Caco-2 (cell line): Measurements from ENCODE around the gene CLK4. TPM values are rescaled to one million over a fixed set of nuclear protein-coding genes. Genes with fewer than 3 reads are reported as not detected.

Source experiments
- BruUV-seq: library from RNA; stranded (reverse); fragments of 400-500 nt; replicated peaks from 2 replicates; lab custom pipeline; 2021; lab: Mats Ljungman, UMichigan
- CTCF ChIA-PET: fragments of 300-600 bp; sonication (Branson Sonifier 250); formaldehyde crosslinking; loops from one replicate; lab custom pipeline; 2022; ENCODE audit warnings: antibody characterized with exemption; lab: Charles Lee
- POLR2A ChIA-PET: fragments of 300-600 bp; sonication (Branson Sonifier 250); formaldehyde crosslinking; loops from one replicate; lab custom pipeline; 2022; ENCODE audit warnings: antibody characterized with exemption; lab: Charles Lee
- DNase-seq, 2 experiments: peaks; one replicate each; pipeline versions ENCODE4 v3.0.0 to v3.0.0-alpha.2; 2020 to 2022
- H3K27me3 ChIP-seq: replicated peaks from 2 replicates; pipeline ENCODE4 v1.6.0; 2011; ENCODE audit warnings: low read length; ENCODE audit not compliant: control insufficient read depth, insufficient read depth
- H3K36me3 ChIP-seq: 2 replicates; pipeline ENCODE4 v1.5.1; 2011; ENCODE audit warnings: low read length; ENCODE audit not compliant: control insufficient read depth, insufficient read depth
- H3K4me1 ChIP-seq: fragments of 250-450 bp; sonication (Bioruptor Pico); 2 replicates; pipeline ENCODE4 v1.5.1; 2020; ENCODE audit warnings: mild to moderate bottlenecking
- H3K4me3 ChIP-seq: 2 replicates; pipeline ENCODE4 v1.5.1; 2011; ENCODE audit warnings: low read depth, mild to moderate bottlenecking, control low read depth, low read length
- H3K9me3 ChIP-seq: fragments of 250-450 bp; sonication (Bioruptor Pico); 2 replicates; pipeline ENCODE4 v1.5.1; 2020; ENCODE audit warnings: mild to moderate bottlenecking, moderate library complexity
- H3K27ac Mint-ChIP-seq: one replicate; pipeline ENCODE4 v1.8.0; 2022; ENCODE audit warnings: mixed read lengths; ENCODE audit not compliant: unreplicated experiment
- H3K27me3 Mint-ChIP-seq: one replicate; pipeline ENCODE4 v1.8.0; 2022; ENCODE audit warnings: mixed read lengths; ENCODE audit not compliant: insufficient read depth, unreplicated experiment
- H3K36me3 Mint-ChIP-seq: one replicate; pipeline ENCODE4 v1.8.0; 2022; ENCODE audit warnings: mild to moderate bottlenecking, mixed read lengths; ENCODE audit not compliant: insufficient read depth, unreplicated experiment
- H3K4me1 Mint-ChIP-seq: one replicate; pipeline ENCODE4 v1.8.0; 2022; ENCODE audit warnings: low read depth, mixed read lengths; ENCODE audit not compliant: unreplicated experiment
- H3K4me3 Mint-ChIP-seq: one replicate; pipeline ENCODE4 v1.8.0; 2022; ENCODE audit warnings: mild to moderate bottlenecking, moderate library complexity, mixed read lengths; ENCODE audit not compliant: unreplicated experiment
- H3K9me3 Mint-ChIP-seq: one replicate; pipeline ENCODE4 v1.8.0; 2022; ENCODE audit warnings: mixed read lengths; ENCODE audit not compliant: unreplicated experiment
- intact Hi-C: fragments of 100-400 bp; cut with micrococcal nuclease; formaldehyde crosslinking; loops from one replicate; pipeline ENCODE4 v1.10.0; 2022; ENCODE audit not compliant: unreplicated experiment
- total RNA-seq: library from RNA; stranded (reverse); gene quantifications from 2 replicates; pipeline ENCODE4 v1.2.3, GENCODE V29; 2022
- TF ChIP-seq, protein P1 (sequence below), 2 experiments: fragments of 200-600 bp in 1 of 2; IDR thresholded peaks; 1 replicate in 1 of 2; 2 replicates in 1 of 2; pipeline versions ENCODE4 v1.5.1 to v1.8.0; 2011 to 2022; ENCODE audit warnings: antibody characterized with exemption in 1 of 2, control low read depth in 1 of 2, inconsistent platforms in 1 of 2, low read depth in 1 of 2, low read length in 1 of 2, mild to moderate bottlenecking in 1 of 2, moderate library complexity in 1 of 2; ENCODE audit not compliant: insufficient read depth in 1 of 2, severe bottlenecking in 1 of 2, unreplicated experiment in 1 of 2

Gene CLK4
- total RNA-seq, 1 experiment from 2014 or later: 26.5 TPM

DNA sequence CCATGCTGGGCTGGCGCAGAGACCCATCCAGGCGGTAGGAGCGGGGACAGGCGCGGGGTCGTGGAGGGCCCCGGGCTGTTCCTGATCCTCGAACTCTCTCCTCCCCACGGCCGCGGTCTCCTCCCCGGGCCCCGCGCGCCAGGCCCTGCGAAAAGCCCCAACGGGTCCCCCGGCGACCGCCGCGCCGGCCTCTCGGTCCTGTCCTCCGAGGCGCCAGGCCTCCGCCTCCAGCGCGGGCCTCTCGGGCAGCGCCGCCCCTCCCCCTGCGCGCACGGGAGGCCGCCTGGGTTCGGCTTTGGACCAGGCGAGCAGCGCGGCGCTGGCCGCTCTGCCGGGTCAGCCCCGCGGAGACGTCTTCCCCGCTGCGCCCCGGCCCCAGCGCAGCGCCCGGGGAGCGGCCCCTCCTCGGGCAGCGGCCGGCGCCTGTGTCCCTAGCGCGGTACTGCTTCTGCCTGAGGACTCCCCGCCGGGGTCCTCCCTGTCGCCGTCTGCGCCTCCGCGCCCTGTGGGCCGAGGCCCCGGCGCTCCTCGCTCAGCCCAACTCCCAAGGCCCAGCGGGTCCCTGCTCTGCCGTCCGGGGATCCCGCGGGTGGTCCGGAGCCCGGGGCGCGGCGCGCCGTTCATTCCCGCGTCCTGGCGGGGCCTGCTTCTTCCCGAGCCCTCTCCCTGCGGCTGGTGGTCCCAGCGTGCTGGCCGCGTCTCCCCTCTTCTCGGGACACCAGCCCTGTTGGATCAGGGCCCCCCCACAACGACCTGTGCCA lies 50.1 kb downstream of the CLK4 start:
- no peak overlapping the region for H3K4me3 Mint-ChIP-seq
- Histone ChIP-seq H3K9me3 (peaks cover 9% of the 10 kb centered on the region), H3K27me3 (no peaks in the 10 kb centered on the region), H3K4me3 (no peak overlapping the region), H3K36me3 (no peaks in the 10 kb centered on the region), H3K4me1 (no peaks in the 10 kb centered on the region)
- BruUV-seq: no TSS peak
- TF ChIP-seq, protein P1, sequence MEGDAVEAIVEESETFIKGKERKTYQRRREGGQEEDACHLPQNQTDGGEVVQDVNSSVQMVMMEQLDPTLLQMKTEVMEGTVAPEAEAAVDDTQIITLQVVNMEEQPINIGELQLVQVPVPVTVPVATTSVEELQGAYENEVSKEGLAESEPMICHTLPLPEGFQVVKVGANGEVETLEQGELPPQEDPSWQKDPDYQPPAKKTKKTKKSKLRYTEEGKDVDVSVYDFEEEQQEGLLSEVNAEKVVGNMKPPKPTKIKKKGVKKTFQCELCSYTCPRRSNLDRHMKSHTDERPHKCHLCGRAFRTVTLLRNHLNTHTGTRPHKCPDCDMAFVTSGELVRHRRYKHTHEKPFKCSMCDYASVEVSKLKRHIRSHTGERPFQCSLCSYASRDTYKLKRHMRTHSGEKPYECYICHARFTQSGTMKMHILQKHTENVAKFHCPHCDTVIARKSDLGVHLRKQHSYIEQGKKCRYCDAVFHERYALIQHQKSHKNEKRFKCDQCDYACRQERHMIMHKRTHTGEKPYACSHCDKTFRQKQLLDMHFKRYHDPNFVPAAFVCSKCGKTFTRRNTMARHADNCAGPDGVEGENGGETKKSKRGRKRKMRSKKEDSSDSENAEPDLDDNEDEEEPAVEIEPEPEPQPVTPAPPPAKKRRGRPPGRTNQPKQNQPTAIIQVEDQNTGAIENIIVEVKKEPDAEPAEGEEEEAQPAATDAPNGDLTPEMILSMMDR (IDR thresholded peaks at IDR 0.05; ENCODE audit: insufficient read depth in 1 of 2, low read depth in 1 of 2, low read length in 1 of 2, severe bottlenecking in 1 of 2, unreplicated experiment in 1 of 2): no peak
- H3K36me3 Mint-ChIP-seq: no peaks in the 10 kb centered on the region
- peaks cover 10% of the 10 kb centered on the region for H3K27me3 Mint-ChIP-seq
- H3K9me3 Mint-ChIP-seq: peaks cover 13% of the 10 kb centered on the region
- ChIA-PET POLR2A (no interaction called here), CTCF (no interaction called here)
- no peak overlapping the region for H3K27ac Mint-ChIP-seq
- no peaks in the 10 kb centered on the region for H3K4me1 Mint-ChIP-seq
- DNase-seq: no peak
- intact Hi-C loops: no loop called here

DNA sequence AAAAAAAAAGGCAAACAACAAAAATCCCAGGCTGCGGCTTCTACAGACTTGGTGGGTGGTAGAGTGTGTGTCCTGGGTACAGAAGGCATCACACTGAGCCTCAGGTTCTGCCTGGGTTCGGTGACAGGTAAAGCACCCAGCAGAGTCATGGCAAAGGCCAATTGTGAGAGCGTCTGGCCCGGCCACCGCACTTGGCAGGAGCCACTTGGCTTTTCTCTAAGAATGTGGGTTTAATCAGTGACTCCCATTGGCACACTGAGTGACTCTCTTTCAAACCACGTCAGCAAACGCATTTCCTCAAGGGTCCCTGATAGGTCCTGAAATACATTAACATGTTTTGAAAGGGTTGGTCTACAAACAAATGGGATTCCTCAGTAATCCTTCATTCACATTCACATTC lies 53.6 kb downstream of the CLK4 start:
- BruUV-seq: no TSS peak
- Mint-ChIP-seq H3K9me3 (peaks cover 22% of the 10 kb centered on the region), H3K27ac (no peak overlapping the region), H3K4me1 (no peaks in the 10 kb centered on the region), H3K36me3 (no peaks in the 10 kb centered on the region), H3K4me3 (no peak overlapping the region), H3K27me3 (peaks cover 7% of the 10 kb centered on the region)
- H3K9me3 ChIP-seq: peaks cover 9% of the 10 kb centered on the region
- H3K4me1 ChIP-seq: no peaks in the 10 kb centered on the region
- no peak for DNase-seq
- intact Hi-C loops: no loop called here
- no peaks in the 10 kb centered on the region for H3K36me3 ChIP-seq
- H3K27me3 ChIP-seq: no peaks in the 10 kb centered on the region
- TF ChIP-seq, protein P1 (IDR thresholded peaks at IDR 0.05; ENCODE audit: insufficient read depth in 1 of 2, low read depth in 1 of 2, low read length in 1 of 2, severe bottlenecking in 1 of 2, unreplicated experiment in 1 of 2): no peak
- H3K4me3 ChIP-seq: no peak overlapping the region
- CTCF ChIA-PET: no interaction called here
- POLR2A ChIA-PET: no interaction called here

DNA sequence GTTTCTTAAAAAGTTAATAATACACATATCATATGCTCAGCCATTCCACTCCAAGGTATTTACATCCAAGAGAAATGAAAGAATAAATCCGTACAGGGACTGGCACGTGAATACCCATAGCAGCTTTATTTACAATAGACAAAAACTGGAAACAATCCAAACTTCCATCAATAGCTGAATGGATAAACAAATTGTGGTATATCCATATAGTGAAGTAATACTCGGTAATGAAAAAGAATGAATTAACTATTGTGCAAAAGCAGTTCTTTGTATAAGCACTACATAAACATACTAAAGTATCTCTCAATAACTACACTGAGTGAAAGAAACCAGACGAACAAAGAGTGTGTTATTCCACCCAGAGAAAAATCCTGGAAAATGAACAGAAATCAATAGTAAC lies 54.2 kb downstream of the CLK4 start:
- peaks cover 9% of the 10 kb centered on the region for H3K9me3 ChIP-seq
- CTCF ChIA-PET: no interaction called here
- H3K4me1 ChIP-seq: no peaks in the 10 kb centered on the region
- H3K27me3 Mint-ChIP-seq: peaks cover 7% of the 10 kb centered on the region
- H3K4me1 Mint-ChIP-seq: no peaks in the 10 kb centered on the region
- H3K36me3 Mint-ChIP-seq: no peaks in the 10 kb centered on the region
- no TSS peak for BruUV-seq
- H3K9me3 Mint-ChIP-seq: peaks cover 22% of the 10 kb centered on the region
- no peak overlapping the region for H3K4me3 Mint-ChIP-seq
- H3K4me3 ChIP-seq: no peak overlapping the region
- TF ChIP-seq, protein P1 (IDR thresholded peaks at IDR 0.05; ENCODE audit: insufficient read depth in 1 of 2, low read depth in 1 of 2, low read length in 1 of 2, severe bottlenecking in 1 of 2, unreplicated experiment in 1 of 2): no peak
- no peak overlapping the region for H3K27ac Mint-ChIP-seq
- intact Hi-C loops: no loop called here
- DNase-seq: no peak
- H3K27me3 ChIP-seq: no peaks in the 10 kb centered on the region
- POLR2A ChIA-PET: no interaction called here
- no peaks in the 10 kb centered on the region for H3K36me3 ChIP-seq
